ENCODE results near the gene SPA17. TPM values are rescaled to one million over a fixed set of nuclear protein-coding genes. Genes with fewer than 3 reads are reported as not detected.

Gene SPA17
- total and polyA plus RNA-seq, 8 donors: 1.8 to 26.8 (median 9.6) TPM; not detected in 2

GRCh38 chr11:124718801-124719200 is 45.1 kb downstream of the SPA17 start:
- intact Hi-C loops (cut with DNase I; ENCODE audit: low total_unique reads): no loop called here

GRCh38 chr11:124719534-124719933 is 45.8 kb downstream of the SPA17 start:
- TF ChIP-seq POLR2AphosphoS5 (IDR thresholded peaks at IDR 0.05) (no peak), EP300 (IDR thresholded peaks at IDR 0.05) (no peak)
- H3K36me3 ChIP-seq: no peaks in the 10 kb centered on the region
- no peak for DNase-seq
- H3K9me3 ChIP-seq: no peaks in the 10 kb centered on the region
- no peak overlapping the region for H3K27ac ChIP-seq
- H3K4me1 ChIP-seq: peaks cover 12 to 21% (median 16%) of the 10 kb centered on the region in 4 donors
- H3K27me3 ChIP-seq: peaks cover 0 to 88% (median 31%) of the 10 kb centered on the region in 3 donors
- 48 to 77% (median 54%) methylated on average over 2 of the region's 2 CpGs for WGBS, 5 donors
- intact Hi-C loops (cut with DNase I; ENCODE audit: low total_unique reads): no loop called here
- no peak overlapping the region for H3K4me3 ChIP-seq

More at GRCh38 chr11:124718801-124719200, 45.1 kb downstream of the SPA17 start:
- Histone ChIP-seq H3K36me3 (no peaks in the 10 kb centered on the region), H3K4me1 (peaks cover 12 to 20% (median 16%) of the 10 kb centered on the region in 4 donors), H3K4me3 (peak overlapping the region in 1 of 4 donors; percentile 57), H3K27me3 (peaks cover 0 to 88% (median 31%) of the 10 kb centered on the region in 3 donors), H3K27ac (no peak overlapping the region), H3K9me3 (no peaks in the 10 kb centered on the region)
- 39 to 53% (median 49%) methylated on average over 12 to 14 of the region's 14 CpGs for WGBS, 5 donors
- TF ChIP-seq, protein P1, sequence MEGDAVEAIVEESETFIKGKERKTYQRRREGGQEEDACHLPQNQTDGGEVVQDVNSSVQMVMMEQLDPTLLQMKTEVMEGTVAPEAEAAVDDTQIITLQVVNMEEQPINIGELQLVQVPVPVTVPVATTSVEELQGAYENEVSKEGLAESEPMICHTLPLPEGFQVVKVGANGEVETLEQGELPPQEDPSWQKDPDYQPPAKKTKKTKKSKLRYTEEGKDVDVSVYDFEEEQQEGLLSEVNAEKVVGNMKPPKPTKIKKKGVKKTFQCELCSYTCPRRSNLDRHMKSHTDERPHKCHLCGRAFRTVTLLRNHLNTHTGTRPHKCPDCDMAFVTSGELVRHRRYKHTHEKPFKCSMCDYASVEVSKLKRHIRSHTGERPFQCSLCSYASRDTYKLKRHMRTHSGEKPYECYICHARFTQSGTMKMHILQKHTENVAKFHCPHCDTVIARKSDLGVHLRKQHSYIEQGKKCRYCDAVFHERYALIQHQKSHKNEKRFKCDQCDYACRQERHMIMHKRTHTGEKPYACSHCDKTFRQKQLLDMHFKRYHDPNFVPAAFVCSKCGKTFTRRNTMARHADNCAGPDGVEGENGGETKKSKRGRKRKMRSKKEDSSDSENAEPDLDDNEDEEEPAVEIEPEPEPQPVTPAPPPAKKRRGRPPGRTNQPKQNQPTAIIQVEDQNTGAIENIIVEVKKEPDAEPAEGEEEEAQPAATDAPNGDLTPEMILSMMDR (IDR thresholded peaks at IDR 0.05): no peak
- TF ChIP-seq POLR2AphosphoS5 (IDR thresholded peaks at IDR 0.05): no peak
- no peak for TF ChIP-seq POLR2A (IDR thresholded peaks at IDR 0.05)
- no peak for TF ChIP-seq EP300 (IDR thresholded peaks at IDR 0.05)
- no peak for DNase-seq

DNA sequence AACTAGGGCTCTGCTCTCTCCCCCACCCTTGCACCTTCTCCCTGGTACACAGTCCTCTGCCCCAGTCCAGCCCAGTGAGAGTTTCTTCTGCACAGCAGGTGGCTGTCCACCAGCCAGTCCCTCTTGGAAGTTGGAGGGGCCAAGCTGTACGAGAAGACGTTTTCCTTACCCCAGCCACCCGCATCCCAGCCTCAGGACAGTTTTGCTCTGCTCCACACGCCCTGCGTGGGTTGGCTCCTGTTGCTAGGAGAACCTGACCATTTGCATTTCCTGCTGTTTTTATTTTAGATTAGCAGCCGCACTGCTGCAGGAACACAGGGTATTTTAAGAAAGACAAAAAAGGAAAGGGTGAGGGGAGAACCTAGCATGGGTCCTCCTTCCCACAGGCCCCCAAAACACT is 48.5 kb downstream of the SPA17 start:
- no peaks in the 10 kb centered on the region for H3K36me3 ChIP-seq
- peaks cover 0 to 94% (median 28%) of the 10 kb centered on the region in 3 donors for H3K27me3 ChIP-seq
- peaks cover 19 to 34% (median 26%) of the 10 kb centered on the region in 4 donors for H3K4me1 ChIP-seq
- no peak for DNase-seq
- no peak overlapping the region for H3K4me3 ChIP-seq
- WGBS, 5 donors: 34 to 51% (median 47%) methylated on average over 6 of the region's 6 CpGs
- H3K27ac ChIP-seq: no peak overlapping the region
- TF ChIP-seq EP300 (IDR thresholded peaks at IDR 0.05) (no peak), POLR2A (IDR thresholded peaks at IDR 0.05) (no peak), POLR2AphosphoS5 (IDR thresholded peaks at IDR 0.05) (no peak)
- TF ChIP-seq, protein P1 (IDR thresholded peaks at IDR 0.05): no peak
- H3K9me3 ChIP-seq: no peaks in the 10 kb centered on the region
- intact Hi-C loops (cut with DNase I; ENCODE audit: low total_unique reads): no loop called here

DNA sequence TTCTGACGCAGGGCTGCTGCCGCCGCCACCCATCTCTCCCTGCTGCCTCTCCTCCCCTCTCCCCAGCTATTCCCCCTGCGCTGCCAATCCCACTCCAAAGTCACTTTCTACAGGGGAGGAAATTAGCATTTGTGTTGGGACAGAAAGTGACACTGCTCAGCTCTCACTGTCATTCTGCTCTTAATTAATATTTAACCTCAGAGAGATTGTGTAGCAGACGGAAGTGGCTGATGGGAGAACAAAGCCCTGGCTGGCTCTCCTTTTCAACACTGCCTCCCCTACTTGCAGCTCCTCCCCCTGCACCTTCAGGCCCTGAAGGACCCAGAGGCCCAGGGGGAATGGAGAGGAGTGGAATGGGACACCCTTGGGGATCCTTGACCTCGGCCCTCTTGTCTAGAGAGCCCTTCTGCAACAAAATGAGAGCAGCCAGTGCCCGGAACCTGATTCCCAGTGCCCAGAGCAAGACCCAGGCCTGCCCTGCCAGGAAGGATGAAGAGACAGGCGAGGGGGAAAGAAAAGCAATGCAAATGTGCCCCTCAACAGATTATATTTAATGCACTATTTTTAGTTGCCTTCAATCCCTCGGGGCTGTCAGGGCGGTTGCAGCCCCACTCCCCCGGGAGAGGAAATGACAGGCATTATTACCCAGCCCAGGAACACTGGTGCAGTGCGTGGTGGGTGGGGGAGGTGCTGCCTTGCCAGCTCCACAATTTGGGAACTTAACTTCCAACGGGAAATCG is 51.4 kb downstream of the SPA17 start:
- 28 to 40% (median 37%) methylated on average over 14 of the region's 14 CpGs for WGBS, 5 donors
- TF ChIP-seq POLR2A (IDR thresholded peaks at IDR 0.05) (no peak), POLR2AphosphoS5 (IDR thresholded peaks at IDR 0.05) (no peak), EP300 (IDR thresholded peaks at IDR 0.05) (no peak)
- TF ChIP-seq, protein P1 (IDR thresholded peaks at IDR 0.05): no peak
- peaks cover 0 to 68% (median 3%) of the 10 kb centered on the region in 3 donors for H3K27me3 ChIP-seq
- no peaks in the 10 kb centered on the region for H3K9me3 ChIP-seq
- H3K4me3 ChIP-seq: no peak overlapping the region
- no peaks in the 10 kb centered on the region for H3K36me3 ChIP-seq
- intact Hi-C loops (cut with DNase I; ENCODE audit: low total_unique reads): no loop called here
- peak in 1 of 2 donors; percentile 66 for DNase-seq
- peaks cover 6 to 15% (median 11%) of the 10 kb centered on the region in 4 donors for H3K4me1 ChIP-seq
- no peak overlapping the region for H3K27ac ChIP-seq

DNA sequence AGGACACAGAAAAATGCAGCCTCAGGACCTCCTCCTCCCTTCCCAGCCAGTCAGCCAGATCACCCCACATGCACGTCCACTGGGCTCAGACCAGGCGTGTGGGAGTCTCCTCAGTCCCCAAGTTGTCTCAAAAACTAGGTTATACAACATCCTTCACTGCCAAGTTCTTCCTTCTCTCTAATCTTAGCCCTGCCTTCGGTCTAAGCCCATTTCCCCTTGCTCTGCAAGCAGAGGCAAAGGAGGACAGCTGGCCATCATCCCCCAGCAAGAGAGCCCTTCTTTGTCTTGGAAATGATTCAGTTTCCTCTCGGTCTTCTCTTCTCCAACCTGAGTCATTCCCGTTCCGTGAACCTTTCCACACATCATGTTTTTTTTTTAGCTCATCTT is 52.0 kb downstream of the SPA17 start:
- Histone ChIP-seq H3K27me3 (peaks cover 0 to 62% (median 3%) of the 10 kb centered on the region in 3 donors), H3K9me3 (no peaks in the 10 kb centered on the region), H3K36me3 (no peaks in the 10 kb centered on the region), H3K4me3 (no peak overlapping the region), H3K4me1 (peaks cover 6 to 15% (median 11%) of the 10 kb centered on the region in 4 donors), H3K27ac (no peak overlapping the region)
- 44 to 66% (median 57%) methylated on average over 6 of the region's 6 CpGs for WGBS, 5 donors
- DNase-seq: no peak
- intact Hi-C loops (cut with DNase I; ENCODE audit: low total_unique reads): no loop called here
- TF ChIP-seq POLR2A (IDR thresholded peaks at IDR 0.05) (no peak), EP300 (IDR thresholded peaks at IDR 0.05) (no peak), POLR2AphosphoS5 (IDR thresholded peaks at IDR 0.05) (no peak)
- TF ChIP-seq, protein P1 (IDR thresholded peaks at IDR 0.05): no peak
